ENCODE measurements around the gene TSPYL6.

The TSPYL6 gene

DNA sequence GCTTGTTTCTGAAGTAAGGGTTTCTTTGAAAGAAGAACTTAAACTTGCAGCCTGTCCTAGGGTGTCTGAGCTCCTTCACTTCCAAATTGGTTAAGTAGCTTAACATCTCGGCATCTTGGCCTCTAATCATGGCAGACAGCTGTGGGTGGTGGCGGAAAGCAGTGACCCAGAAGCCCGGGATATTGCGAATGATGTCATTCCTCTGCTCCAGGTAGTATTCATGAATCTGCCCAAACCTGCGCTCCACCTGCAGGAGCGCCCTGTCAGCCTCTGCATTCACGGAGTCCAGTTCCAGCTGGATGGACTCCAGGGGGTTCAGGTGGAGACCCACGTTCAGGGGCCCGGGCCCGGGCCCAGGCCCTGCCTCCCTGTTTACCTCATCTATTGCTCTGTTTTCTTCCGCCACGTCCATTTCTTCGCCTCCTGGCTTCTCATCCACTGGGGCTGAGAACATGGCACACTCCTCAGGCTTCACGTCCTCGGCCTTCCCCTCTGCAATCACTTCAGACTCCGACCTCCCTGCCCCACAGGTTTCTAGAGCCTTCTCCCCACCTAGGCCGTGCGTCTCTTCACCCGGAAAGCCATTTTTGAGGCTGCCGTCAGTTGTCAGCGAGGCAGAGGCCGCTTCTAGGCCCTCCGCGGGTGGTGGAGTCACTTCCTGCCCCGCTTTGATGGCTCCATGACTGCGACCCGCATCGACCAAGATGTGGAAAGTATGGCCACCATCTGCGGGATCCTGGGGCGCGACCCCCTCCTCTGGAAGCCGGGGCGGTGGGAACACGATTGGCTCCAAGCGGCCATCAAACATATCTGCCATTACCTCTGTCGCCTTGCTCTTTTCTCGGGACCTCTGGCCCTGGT lies 569 bp downstream of the TSPYL6 start:
- DNase-seq, result no peak

DNA sequence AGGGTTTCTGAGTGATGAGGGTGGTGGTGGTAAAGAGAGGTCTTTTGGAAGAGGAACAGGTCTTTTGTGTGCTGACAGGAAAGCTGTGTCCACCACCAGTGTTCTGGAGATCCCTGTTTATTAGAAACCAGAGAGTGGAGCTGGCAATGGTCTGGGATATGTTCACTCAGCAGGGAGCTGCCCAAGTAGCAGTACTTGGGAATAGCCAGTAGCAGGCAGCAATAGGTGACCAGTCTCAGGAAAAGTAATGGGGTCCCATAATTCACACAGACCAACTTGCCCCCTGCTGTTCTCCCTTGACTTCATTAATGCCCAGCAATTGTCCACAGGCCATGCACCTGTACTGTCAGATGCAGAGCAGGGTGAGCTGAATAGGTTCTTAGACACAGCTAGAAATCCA lies 1.8 kb downstream of the TSPYL6 start:
- no peak for DNase-seq

DNA sequence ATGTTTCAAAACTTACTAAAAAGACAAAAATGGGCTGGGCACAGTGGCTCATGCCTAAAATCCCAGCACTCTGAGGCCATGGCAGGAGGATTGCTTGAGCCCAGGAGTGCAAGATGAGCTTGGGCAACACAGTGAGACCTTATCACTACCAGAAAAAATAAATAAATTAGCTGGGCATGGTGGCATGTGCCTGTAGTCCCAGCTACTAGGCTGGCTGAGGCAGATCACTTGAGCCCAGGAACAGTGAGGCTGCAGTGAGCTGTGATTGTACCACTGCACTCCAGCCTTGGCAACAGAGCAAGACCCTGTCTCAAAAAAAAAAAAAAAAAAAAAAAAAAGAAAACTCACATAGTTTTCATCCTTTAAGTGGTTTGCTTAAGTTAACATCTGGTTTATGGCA lies 6.4 kb downstream of the TSPYL6 start:
- DNase-seq, result no peak

DNA sequence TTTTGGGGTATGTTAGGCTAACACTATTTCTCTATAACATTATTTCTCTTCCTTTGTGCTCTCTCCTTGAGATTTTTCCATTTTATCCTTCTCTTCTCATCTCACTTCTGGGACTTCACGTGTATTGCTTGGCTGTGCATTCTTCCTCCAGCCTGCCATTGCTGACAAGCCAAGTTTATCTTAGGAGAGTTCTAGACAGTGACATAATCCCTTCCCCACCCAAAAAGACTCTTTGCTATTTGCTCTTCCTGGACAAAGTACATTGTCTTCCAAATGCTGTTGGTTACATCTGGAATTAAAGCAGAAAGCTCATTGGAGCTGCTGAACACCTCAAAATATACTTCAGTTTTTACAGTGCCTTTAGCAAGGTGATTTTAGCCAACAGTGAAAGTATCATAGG lies 8.9 kb downstream of the TSPYL6 start:
- DNase-seq, result no peak

DNA sequence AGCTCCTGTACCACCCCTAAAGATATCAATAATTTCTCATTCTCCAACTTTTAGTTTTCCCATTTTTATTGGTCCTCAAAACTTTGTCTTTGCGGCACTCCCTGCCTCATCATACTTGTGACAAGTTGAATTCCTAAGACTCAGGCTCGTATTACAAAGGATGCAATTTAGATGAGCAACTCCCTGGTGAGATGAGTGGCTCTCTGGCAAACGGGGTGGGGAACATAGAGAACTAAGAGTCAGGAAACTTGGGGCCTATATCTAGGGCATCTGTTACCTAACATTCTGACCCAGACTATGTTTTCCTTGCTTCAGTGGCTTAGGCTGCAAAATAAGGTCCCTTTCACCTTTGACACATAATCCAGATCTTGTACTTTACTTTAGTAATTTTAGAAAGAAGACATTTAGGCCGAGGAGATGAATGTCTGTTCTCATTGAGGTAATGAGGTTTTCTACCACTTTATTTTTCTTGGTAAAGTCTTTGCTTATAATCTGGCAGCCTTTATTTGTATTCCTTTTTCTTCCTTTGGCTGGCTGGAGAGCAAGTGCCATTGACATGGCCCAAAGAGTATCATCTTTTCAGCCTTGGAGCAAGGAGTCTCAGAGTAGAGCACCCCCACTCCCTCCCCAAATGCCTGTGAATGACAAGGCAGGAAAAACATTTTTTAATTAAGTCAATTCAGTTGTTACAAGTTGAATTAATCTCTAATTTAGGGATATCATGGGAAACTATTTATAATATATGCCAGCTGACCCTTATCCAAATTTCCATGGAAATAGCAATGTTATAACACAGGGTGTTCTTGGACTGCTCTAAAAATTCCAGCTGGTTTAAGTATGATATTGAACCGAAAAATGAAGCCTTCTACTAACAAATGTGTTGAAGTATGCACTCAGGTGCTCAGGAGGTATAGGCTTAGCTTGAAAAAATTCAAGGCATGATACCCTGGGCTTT lies 15.2 kb downstream of the TSPYL6 start:
- no peak for DNase-seq

DNA sequence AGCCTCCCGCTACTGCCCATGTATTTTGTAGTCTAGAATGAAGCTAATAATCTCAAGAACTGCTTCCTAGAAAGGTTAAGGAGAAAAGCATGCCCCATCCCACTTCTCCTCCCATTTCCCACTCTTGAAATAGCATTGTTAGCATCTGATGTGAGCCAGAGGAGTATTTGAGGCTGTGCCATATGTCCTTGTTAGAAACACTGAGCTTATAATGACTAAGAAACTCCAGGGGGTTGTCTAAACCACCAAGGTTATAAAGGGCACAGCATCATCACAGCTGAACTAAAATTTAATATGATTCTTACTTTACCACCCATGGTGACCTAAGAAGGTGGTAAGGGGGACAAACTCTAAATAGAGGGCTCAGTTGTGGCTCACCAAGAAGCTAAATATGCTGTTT lies 16.6 kb downstream of the TSPYL6 start:
- no peak for DNase-seq

DNA sequence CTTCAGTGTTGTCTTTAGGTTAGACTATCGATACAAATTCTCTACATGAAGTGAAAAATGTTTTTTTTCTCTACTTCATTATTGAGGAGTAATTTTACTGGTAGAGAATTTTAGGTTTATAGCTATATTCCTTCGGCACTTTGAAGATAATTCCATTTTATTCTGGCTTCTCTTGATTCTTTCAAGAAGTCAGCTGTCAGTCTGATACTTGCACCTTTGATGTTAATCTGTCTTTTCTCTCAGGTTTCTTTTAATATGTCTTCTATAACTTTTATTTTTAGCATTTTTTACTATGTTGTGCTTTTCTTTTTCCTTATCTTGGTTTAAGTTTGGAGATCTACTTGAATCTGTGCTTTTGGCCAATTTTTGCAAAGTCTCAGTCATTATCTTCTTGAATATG lies 18.6 kb downstream of the TSPYL6 start:
- no peak for DNase-seq

DNA sequence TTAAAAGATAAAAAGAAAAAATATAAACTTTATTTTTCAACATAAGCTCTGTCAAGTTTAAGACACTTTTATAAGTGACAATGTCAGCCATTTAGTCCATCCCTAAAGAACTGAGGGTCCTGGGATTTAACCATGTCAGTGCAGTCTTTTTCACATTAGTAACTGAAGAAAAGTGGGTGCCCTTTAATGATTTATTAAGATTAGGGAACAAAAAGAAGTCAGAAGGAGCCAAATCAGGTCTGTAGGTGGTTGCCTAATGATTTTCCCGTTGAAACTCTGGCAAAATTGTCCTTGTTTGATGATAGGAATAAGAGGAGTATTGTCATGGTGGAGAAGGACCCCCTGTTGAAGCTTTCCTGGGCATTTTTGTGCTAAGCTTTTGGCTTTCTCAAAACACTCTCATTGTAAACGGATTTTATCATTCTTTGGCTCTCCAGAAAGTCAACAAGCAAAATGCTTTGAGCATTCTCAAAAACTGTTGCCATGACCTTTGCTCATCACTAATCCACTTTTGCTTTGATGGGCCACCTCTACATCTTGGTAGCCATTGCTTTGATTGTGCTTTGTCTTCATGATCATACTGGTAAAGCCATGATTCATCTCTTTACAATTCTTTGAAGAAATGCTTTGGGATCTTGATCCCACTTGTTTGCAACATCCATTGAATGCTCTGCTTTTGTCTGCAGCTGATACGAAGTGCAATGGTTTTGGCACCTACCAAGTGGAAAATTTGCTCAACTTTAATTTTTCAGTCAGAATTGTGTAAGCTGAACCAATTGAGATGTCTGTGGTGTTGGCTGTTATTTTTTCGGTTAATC lies 22.0 kb downstream of the TSPYL6 start:
- DNase-seq, result no peak

DNA sequence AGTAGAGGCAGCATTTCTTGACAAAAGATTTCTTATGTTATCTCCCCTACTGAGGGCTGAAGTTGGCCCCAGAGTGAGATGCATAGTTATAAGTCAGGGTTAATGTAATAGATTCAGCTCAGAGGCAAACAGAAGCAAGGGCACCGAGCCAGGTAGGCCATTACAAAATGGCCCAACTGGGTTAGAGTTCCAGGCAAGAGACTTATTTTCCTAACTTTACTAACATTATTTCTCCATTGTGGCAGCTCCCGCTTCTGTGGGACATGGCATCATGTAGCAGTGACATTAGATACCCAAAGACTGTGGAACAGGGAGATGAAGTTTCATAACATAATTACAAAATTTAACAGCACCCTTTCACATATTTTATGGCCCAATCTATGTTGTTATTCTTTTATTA lies 27.1 kb downstream of the TSPYL6 start:
- no peak for DNase-seq

DNA sequence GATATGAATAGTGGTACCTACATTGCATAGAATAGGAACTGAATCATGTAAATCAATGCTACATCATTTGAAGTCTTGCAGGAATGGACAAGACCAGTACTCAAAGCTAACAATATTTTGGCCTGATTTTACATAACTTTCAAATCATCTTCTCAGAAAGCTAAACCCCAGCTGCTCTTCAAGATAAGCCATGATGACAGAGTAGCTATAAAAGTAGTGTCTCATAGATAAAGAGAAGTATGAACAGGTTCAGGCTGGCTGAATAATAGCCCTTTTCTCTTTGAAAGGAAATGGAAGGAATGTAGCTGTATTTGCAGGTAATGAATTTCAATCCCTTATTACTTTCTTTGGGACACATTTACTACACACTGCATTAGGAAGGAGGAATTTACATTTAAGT lies 28.2 kb downstream of the TSPYL6 start:
- DNase-seq, result no peak

DNA sequence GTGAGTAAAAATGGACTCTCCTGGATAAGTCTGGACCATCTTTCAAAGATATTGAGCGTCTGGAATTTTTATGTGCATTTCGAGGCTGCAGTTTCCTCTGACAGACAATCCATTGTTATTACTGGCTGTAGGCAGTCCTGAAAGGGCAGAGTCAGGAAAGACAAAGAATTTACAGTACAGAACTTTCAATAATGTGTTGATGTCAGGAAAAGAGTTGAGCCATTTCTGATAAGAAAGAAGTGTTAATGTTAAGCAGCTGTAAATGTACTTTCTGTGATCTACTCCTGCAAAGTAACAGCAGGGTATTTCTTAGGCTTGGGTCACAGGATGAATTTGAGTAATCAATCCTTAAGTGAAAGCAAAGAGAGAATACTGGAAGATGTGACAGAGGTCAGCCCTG lies 29.8 kb downstream of the TSPYL6 start:
- no peak for DNase-seq

DNA sequence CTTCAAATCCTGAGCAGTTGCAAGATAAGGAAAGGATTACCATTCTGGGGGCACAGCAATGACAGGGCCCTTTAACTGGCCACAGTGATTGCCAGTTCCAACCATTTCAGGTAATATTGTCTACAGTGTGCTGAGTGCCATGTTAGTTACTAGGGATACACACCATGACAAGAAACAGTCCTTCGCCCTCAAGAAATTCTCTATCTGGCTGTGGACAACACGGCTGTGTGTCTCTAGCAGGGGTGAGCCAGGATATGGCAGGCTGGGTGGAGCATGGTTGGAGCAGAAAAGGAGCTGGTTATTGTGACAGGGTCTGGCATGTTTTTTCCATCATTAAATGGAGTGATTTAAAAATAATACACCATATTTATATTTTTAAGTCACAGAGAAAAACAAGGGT lies 31.0 kb downstream of the TSPYL6 start:
- no peak for DNase-seq

DNA sequence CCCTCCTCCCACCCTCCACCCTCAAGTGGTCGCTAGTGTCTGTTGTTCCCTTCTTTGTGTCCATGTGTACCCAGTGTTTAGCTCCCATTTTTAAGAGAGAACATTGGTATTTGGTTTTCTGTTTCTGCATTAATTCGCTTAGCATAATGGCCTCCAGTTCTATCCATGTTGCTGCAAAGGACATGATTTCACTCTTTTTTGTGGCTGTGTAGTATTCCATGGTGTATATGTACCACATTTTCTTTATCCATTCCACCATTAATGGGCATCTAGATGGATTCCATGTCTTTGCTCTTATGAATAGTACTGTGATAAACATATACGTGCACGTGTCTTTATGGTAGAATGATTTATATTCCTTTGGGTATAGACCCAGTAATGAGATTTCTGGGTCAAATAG lies 42.9 kb downstream of the TSPYL6 start:
- DNase-seq, result no peak

DNA sequence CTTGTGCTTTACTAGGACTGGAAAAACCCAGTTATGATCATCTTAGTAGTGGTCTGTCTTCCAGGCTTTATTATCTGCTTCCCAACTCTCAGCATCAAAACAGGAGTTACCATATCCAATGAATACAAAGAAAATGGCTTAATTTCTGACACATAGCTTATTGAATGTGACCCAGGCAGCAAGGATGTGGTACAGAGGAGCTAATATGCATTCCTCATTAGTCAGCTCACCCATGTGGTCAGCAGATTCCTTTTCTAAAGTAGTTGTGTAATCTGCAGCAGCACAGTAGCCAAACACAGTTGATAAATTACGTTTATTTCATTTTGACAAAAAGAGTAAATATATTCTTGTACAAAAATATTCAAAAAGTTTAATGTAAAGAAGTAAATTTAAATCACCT lies 43.6 kb downstream of the TSPYL6 start:
- DNase-seq, result no peak

DNA sequence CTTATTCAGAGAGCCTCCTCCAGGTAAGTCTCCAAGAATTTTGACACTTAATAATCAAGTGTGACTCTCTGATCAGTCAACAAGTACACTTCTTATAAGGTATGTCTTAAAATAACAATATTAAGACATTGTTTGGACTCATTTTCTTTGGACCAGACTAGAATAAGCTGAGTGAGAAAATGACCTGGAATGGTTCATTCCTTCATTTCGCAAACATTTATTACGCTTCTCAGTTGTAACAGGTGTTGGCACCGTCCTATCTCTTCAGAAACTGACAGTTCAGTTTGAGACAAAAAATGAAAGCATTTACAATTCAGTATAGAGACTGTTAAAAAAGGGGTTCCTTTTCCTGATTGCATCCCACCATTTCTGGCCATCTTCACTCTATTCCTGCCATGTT lies 46.6 kb downstream of the TSPYL6 start:
- DNase-seq, result no peak

DNA sequence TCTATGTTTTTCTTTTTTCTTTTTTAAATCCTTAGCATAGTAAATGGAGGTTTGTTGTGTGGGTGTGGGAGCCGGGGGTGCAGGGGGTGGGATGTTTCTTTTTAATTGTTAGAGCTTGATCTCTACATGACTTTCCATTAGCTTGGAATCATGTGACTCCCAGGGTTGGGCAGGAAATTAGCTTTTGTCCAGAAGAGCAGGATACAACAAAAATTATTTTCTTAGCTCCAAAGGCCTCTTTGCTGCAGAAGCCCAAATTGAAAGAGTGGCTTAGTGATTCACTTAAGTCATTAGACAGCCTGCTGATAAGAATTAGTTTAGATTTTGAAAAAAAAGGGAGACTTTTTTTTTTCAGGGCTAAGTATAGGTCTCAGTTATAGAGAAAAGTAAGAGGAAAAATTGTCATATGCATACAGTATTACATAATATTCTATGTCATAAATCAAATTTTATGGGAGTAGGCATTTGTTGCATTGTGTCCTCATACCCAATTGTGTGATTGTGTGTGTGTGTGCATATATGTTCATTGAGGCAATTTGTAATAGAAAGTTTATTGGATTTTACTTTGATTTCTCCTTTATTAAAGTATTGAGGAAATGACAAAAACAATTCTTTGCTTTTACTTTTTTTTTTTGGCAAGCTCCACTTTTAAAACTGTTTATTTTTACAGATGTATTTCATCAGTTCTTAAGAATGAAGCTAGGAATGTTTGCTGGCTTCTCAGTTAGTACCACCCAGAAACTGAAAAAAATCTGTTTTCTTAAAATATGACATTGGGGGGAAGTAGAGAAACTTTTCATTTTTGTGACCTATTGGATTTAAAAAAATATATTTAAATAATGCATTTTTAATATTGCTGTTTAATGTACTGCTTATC lies 47.4 kb downstream of the TSPYL6 start:
- DNase-seq, result no peak

DNA sequence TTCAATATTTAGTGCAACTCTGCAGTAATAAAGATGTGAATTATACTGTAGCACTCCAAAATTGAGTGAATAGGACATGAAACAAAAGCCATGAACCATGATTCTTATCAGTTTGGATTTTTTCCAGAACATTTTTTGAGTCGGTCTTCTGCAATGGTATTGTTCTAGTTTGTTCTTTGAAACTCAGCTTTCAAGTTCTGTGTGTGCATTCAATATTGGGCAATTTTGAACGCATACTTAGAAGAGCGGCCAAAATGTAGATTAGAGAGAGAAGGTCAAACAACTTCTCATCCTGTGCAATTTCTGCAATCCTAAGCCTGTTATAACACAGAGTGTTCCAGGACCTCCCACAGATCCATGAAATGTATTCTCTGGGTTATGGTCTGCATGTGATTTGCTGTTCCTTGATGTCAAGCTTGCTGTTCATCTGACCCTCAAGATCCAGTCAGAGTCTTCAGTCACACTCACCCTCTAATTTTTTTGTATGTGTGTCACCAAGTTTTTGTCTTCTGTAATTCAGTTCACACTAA lies 48.3 kb downstream of the TSPYL6 start:
- no peak for DNase-seq

DNA sequence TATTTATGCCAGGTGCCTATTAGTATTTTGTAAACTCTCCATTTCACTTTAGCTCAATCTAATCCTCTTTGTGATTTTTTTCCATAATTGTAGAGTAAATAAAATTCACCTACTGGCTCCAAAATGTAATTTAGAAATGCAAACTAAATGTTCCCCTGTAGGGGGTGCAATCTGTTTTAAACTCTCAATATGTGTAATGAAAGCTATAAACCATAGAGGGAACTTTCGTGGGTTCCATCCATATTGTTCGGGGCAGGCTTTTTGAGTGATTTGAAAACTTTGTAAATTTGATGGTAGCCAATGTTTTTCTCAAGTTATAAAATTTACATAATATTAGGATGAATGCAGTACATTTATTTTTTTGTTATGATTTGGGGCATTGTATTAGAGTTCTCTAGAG lies 49.4 kb downstream of the TSPYL6 start:
- no peak for DNase-seq

DNA sequence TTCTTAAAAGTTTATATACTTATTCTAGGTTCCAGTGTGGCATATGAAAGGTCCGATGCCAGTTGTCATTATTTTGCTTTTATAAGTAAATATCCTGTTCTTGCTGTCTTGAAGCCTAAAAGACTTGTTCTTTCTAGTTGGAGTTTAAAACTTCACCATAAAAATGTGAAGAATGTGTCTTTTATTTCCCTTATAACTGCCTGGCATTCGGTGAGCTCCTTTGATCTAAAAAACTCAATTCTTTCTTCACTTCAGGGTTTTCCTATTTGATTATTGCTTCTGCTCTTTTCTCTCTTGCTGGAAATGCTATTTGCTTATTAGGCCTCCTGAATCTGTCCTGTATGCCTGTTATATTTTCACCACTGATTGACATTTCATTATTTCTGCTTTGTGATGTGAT lies 51.6 kb downstream of the TSPYL6 start:
- DNase-seq, result no peak
